T-helper 22 cell (primary cell): ENCODE results near the gene ALOX15B.

ENCODE experiments used
- DNase-seq: peaks from one replicate; pipeline ENCODE4 v3.0.0-alpha.2; 2020; ENCODE audit warnings: low read depth

ALOX15B gene

GRCh38 chr17:8080208-8080798 is 41.4 kb downstream of the ALOX15B start:
- no peak for DNase-seq

GRCh38 chr17:8080799-8081219 is 42.0 kb downstream of the ALOX15B start:
- no peak for DNase-seq

- no peak for DNase-seq
Observed at GRCh38 chr17:8081876-8082275, 43.0 kb downstream of the ALOX15B start.

- DNase-seq = no peak
Observed at GRCh38 chr17:8082292-8082691, 43.4 kb downstream of the ALOX15B start.

- no peak for DNase-seq
Observed at GRCh38 chr17:8084250-8084649, 45.4 kb downstream of the ALOX15B start.

- no peak for DNase-seq
Observed at GRCh38 chr17:8087075-8087951, 48.5 kb downstream of the ALOX15B start, which contains the start of gene ALOX12B. Gene ALOX12B, minus strand, starts transcription at chr17:8087716. Its CDS starts 274 bp downstream, at chr17:8087442.

- no peak for DNase-seq
Observed at GRCh38 chr17:8087952-8088230, 49.0 kb downstream of the ALOX15B start.

- DNase-seq = no peak
Observed at GRCh38 chr17:8089728-8090127, 50.9 kb downstream of the ALOX15B start.

GRCh38 chr17:8091033-8091687 is 52.3 kb downstream of the ALOX15B start:
- DNase-seq = no peak

GRCh38 chr17:8095361-8095760 is 56.5 kb downstream of the ALOX15B start:
- no peak for DNase-seq

GRCh38 chr17:8096541-8096940 is 57.7 kb downstream of the ALOX15B start:
- DNase-seq = no peak
